Nephron (organoid): ENCODE data around the gene P2RX1.

Experiments
- H3K27ac Mint-ChIP-seq, 3 experiments: 2 replicates each; pipeline ENCODE4 v1.8.0; 2020; ENCODE audit warnings: mixed read lengths in 3 of 3, mild to moderate bottlenecking in 2 of 3, moderate library complexity in 1 of 3
- H3K27me3 Mint-ChIP-seq: 2 replicates; pipeline ENCODE4 v1.8.0; 2021; ENCODE audit warnings: low read depth, mild to moderate bottlenecking, moderate library complexity, mixed read lengths
- H3K36me3 Mint-ChIP-seq: 2 replicates; pipeline ENCODE4 v1.8.0; 2020; ENCODE audit warnings: low read depth, mixed read lengths
- H3K4me1 Mint-ChIP-seq: 2 replicates; pipeline ENCODE4 v1.8.0; 2020; ENCODE audit warnings: mixed read lengths
- H3K4me3 Mint-ChIP-seq, 3 experiments: 2 replicates each; pipeline ENCODE4 v1.8.0; 2020; ENCODE audit warnings: mild to moderate bottlenecking in 3 of 3, mixed read lengths in 3 of 3, moderate library complexity in 2 of 3
- H3K9me3 Mint-ChIP-seq: 2 replicates; pipeline ENCODE4 v1.8.0; 2020; ENCODE audit warnings: mixed read lengths
- TF ChIP-seq, protein P1 (sequence below), 3 experiments: fragments of 200-600 bp; sonication (generic); IDR thresholded peaks; one replicate each; pipeline ENCODE4 v1.5.0; 2021; ENCODE audit warnings: antibody characterized with exemption in 3 of 3; ENCODE audit not compliant: unreplicated experiment in 3 of 3

The P2RX1 gene

DNA sequence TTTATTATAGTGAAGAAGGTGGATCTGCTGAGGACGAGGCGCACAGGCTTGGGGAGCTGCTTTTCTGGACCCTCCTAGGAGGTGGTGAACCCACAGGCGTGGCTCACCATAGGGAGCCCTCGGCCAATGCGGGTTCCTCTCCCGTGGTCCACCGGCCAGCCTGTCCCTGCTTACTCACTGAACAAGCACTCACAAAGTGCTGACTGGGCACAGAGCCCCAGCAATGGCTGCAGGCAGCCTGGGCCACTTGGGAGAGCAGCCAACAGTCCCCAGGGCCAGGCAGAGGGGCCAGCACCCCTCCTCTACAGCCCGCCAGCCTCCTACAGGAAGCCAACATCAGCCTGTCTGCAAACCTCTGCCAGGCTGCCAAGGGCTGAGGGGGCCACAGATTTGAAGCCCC lies 51.1 kb downstream of the P2RX1 start:
- Mint-ChIP-seq H3K4me1 (peaks cover 13% of the 10 kb centered on the region), H3K4me3 (no peak overlapping the region), H3K9me3 (no peaks in the 10 kb centered on the region), H3K36me3 (peaks cover 3% of the 10 kb centered on the region), H3K27ac (no peak overlapping the region), H3K27me3 (no peaks in the 10 kb centered on the region)
- TF ChIP-seq, protein P1, sequence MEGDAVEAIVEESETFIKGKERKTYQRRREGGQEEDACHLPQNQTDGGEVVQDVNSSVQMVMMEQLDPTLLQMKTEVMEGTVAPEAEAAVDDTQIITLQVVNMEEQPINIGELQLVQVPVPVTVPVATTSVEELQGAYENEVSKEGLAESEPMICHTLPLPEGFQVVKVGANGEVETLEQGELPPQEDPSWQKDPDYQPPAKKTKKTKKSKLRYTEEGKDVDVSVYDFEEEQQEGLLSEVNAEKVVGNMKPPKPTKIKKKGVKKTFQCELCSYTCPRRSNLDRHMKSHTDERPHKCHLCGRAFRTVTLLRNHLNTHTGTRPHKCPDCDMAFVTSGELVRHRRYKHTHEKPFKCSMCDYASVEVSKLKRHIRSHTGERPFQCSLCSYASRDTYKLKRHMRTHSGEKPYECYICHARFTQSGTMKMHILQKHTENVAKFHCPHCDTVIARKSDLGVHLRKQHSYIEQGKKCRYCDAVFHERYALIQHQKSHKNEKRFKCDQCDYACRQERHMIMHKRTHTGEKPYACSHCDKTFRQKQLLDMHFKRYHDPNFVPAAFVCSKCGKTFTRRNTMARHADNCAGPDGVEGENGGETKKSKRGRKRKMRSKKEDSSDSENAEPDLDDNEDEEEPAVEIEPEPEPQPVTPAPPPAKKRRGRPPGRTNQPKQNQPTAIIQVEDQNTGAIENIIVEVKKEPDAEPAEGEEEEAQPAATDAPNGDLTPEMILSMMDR (IDR thresholded peaks at IDR 0.05; ENCODE audit: unreplicated experiment in 3 of 3), result no peak

- H3K27ac Mint-ChIP-seq, result no peak overlapping the region
- TF ChIP-seq, protein P1 (IDR thresholded peaks at IDR 0.05; ENCODE audit: unreplicated experiment in 3 of 3), result no peak
- H3K27me3 Mint-ChIP-seq, result no peaks in the 10 kb centered on the region
- peaks cover 13% of the 10 kb centered on the region for H3K4me1 Mint-ChIP-seq
- no peak overlapping the region for H3K4me3 Mint-ChIP-seq
- peaks cover 3% of the 10 kb centered on the region for H3K36me3 Mint-ChIP-seq
- H3K9me3 Mint-ChIP-seq, result no peaks in the 10 kb centered on the region
Observed at GRCh38 chr17:3864534-3864933, 51.7 kb downstream of the P2RX1 start.

GRCh38 chr17:3861761-3862681 lies 54.2 kb downstream of the P2RX1 start:
- H3K9me3 Mint-ChIP-seq, result no peaks in the 10 kb centered on the region
- H3K27me3 Mint-ChIP-seq, result no peaks in the 10 kb centered on the region
- H3K4me3 Mint-ChIP-seq, result no peak overlapping the region
- TF ChIP-seq, protein P1 (IDR thresholded peaks at IDR 0.05; ENCODE audit: unreplicated experiment in 3 of 3), result no peak
- peak overlapping the region in 1 of 3 experiments; percentile 36 for H3K27ac Mint-ChIP-seq
- peaks cover 3% of the 10 kb centered on the region for H3K36me3 Mint-ChIP-seq
- H3K4me1 Mint-ChIP-seq, result peaks cover 6% of the 10 kb centered on the region

DNA sequence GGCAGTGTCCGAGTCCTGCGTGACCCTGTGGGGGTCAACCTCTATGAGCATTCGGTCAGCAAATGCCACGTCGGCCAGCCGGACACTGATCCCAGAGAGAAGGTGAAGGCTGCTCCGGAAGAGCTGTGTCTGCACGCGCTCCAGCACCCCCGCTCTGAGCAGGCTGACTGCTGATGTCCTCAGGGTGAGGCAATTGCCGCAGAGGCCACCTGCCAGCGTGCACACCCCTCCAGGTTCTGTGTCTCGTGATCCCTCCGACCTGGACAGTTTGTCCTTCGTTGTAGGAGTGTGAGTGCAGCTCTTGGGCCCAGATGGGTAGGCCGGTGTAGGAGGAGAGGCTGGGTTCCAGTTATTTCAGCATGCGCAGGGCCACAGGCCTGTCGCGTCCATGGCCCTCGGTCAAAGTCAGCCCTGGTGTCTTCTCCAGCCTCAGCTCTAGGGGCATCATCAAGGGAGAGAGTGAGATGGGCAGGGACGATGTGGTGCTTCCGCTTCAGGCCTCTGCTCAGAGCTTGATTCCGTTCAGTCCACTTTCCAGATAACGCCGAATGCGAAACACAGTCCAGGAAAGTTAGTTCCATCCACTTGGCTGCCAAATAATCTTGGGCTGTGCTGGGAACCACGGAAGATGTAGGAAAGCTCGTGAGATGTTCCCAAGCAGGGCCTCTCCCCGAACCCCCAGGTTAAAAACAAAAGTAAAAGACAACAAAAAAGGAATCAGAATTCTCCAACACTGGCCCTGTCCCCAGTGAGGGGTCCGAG lies 55.1 kb downstream of the P2RX1 start:
- no peak overlapping the region for H3K27ac Mint-ChIP-seq

DNA sequence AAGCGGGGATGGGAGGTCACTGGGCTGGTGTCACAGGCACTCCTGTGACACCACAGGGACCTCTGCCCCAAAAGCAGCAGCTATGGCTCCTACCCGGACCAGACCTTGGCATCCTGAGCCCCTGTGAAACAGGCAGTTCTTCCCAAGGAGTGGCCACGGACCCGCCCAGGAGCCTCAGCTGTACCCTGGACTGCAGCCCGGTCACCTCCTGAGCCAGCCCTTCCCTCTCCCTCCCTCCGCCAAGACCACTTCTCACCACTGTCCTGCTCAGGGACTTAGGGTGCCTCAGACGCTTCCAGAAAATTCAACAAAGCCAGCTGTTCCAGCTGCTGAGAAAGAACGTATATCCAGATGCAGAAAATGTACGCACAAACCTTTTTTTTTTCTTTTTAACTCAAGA lies 56.3 kb downstream of the P2RX1 start:
- peaks cover 3% of the 10 kb centered on the region for H3K36me3 Mint-ChIP-seq
- no peak overlapping the region for H3K27ac Mint-ChIP-seq
- H3K27me3 Mint-ChIP-seq, result no peaks in the 10 kb centered on the region
- no peak overlapping the region for H3K4me3 Mint-ChIP-seq
- H3K4me1 Mint-ChIP-seq, result no peaks in the 10 kb centered on the region
- no peaks in the 10 kb centered on the region for H3K9me3 Mint-ChIP-seq
- TF ChIP-seq, protein P1 (IDR thresholded peaks at IDR 0.05; ENCODE audit: unreplicated experiment in 3 of 3), result no peak

More for the DNA sequence above, 55.1 kb downstream of the P2RX1 start:
- H3K4me3 Mint-ChIP-seq, result no peak overlapping the region
- no peaks in the 10 kb centered on the region for H3K4me1 Mint-ChIP-seq
- H3K36me3 Mint-ChIP-seq, result peaks cover 3% of the 10 kb centered on the region
- H3K9me3 Mint-ChIP-seq, result no peaks in the 10 kb centered on the region
- no peaks in the 10 kb centered on the region for H3K27me3 Mint-ChIP-seq
- TF ChIP-seq, protein P1 (IDR thresholded peaks at IDR 0.05; ENCODE audit: unreplicated experiment in 3 of 3), result no peak
